Body of pancreas (tissue), 4 donors: ENCODE measurements around the gene RFC5.

ENCODE experiments used
- POLR2A ChIP-seq, 3 donors: fragments of 450-650 bp; IDR thresholded peaks; one replicate each; pipeline ENCODE4 v1.6.1; 2016; ENCODE audit warnings: antibody characterized with exemption in 3 of 3, mild to moderate bottlenecking in 2 of 3
- TF ChIP-seq, protein P1 (sequence below), 7 experiments: fragments of 450-650 bp in 4 of 7; fragments of 200-600 bp in 3 of 7; sonication (generic) in 3 of 7; IDR thresholded peaks; one replicate each; pipeline ENCODE4 v1.5.1; 2016 to 2019; ENCODE audit warnings: antibody characterized with exemption in 7 of 7

DNA sequence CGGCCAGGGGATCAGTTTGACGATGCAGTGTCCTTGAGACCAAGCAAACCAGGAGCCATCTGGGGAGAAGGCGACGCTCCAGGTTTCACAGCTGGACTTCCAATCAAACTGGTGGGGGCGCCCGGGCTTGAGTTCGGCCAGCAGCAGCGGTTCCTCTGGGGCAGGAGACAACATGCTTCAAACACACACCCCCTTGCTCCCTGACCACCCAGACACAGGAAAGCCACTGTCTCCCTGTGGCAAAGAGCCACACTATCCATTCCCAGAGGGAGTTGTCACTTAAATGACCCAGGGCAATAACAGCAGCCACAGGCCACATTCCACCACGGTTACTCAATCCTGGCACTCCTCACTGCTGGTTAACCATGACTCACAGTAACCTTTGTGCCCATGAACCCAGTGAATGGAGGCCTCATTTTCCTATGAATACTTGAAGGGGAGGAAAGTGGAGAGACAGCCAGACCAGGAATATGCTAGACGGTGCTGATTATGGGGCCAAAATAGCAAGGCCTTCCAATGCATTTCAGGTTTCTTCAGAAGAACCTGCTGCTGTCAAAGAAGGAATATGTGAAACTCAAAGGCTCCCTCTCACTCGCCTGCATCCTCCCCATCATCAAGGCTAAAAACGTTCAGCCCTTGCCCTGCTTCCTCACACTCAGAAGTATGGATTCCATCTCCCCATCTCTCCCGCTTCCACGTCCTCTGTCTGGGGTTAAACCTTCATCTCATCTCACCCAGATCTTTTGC lies 36.0 kb downstream of the RFC5 start:
- peak in 2 of 3 donors; percentile 30 to 35 for TF ChIP-seq POLR2A (IDR thresholded peaks at IDR 0.05)
- TF ChIP-seq, protein P1, sequence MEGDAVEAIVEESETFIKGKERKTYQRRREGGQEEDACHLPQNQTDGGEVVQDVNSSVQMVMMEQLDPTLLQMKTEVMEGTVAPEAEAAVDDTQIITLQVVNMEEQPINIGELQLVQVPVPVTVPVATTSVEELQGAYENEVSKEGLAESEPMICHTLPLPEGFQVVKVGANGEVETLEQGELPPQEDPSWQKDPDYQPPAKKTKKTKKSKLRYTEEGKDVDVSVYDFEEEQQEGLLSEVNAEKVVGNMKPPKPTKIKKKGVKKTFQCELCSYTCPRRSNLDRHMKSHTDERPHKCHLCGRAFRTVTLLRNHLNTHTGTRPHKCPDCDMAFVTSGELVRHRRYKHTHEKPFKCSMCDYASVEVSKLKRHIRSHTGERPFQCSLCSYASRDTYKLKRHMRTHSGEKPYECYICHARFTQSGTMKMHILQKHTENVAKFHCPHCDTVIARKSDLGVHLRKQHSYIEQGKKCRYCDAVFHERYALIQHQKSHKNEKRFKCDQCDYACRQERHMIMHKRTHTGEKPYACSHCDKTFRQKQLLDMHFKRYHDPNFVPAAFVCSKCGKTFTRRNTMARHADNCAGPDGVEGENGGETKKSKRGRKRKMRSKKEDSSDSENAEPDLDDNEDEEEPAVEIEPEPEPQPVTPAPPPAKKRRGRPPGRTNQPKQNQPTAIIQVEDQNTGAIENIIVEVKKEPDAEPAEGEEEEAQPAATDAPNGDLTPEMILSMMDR (IDR thresholded peaks at IDR 0.05), result no peak
